GM12878 (cell line): Measurements from ENCODE around the gene TAS2R38.

ENCODE experiments used
- BHLHE40 ChIP-seq, 2 experiments: fragments of 450-650 bp in 1 of 2; IDR thresholded peaks; 2 replicates each; pipeline ENCODE4 v1.6.1; 2011 to 2017; ENCODE audit warnings: low read depth in 2 of 2, borderline replicate concordance in 1 of 2, improper control_type of control experiment in 1 of 2, low read length in 1 of 2, mild to moderate bottlenecking in 1 of 2
- BRCA1 ChIP-seq: IDR thresholded peaks from 2 replicates; pipeline ENCODE4 v1.6.1; 2011; ENCODE audit warnings: low read depth, low read length, improper control_type of control experiment
- CEBPZ ChIP-seq: fragments of 150-350 bp; IDR thresholded peaks from 2 replicates; pipeline ENCODE4 v1.6.1; 2016; ENCODE audit warnings: low read depth, low read length
- CTCF ChIP-seq, 3 experiments: IDR thresholded peaks in 2 of 3; conservative IDR thresholded peaks in 1 of 3; 2 replicates each; pipeline ENCODE4 v1.5.1; 2011; ENCODE audit warnings: low read depth in 3 of 3, low read length in 3 of 3, mild to moderate bottlenecking in 3 of 3, control low read depth in 2 of 3, moderate library complexity in 2 of 3, inconsistent platforms in 1 of 3, mixed read lengths in 1 of 3; ENCODE audit not compliant: control insufficient read depth in 2 of 3, insufficient read depth in 1 of 3; ENCODE audit errors: extremely low read depth in 1 of 3
- EZH2 ChIP-seq: IDR thresholded peaks from 2 replicates; pipeline ENCODE4 v1.6.1; 2012; ENCODE audit warnings: low read depth, mild to moderate bottlenecking, control low read depth, inconsistent platforms, low read length, borderline replicate concordance; ENCODE audit not compliant: control insufficient read depth
- GABPA ChIP-seq: IDR thresholded peaks from 2 replicates; pipeline ENCODE4 v1.6.1; 2014; ENCODE audit warnings: antibody characterized with exemption, low read depth, mild to moderate bottlenecking, inconsistent platforms
- KDM1A ChIP-seq: fragments of 200-600 bp; sonication (generic); IDR thresholded peaks from 2 replicates; pipeline ENCODE4 v1.6.1; 2016; ENCODE audit warnings: borderline replicate concordance
- NBN ChIP-seq: fragments of 450-650 bp; IDR thresholded peaks from 2 replicates; pipeline ENCODE4 v1.6.1; 2016
- NR2C2 ChIP-seq: IDR thresholded peaks from 2 replicates; pipeline ENCODE4 v1.6.1; 2011; ENCODE audit warnings: borderline replicate concordance, low read depth; ENCODE audit not compliant: control insufficient read depth, insufficient read length
- SMC3 ChIP-seq: IDR thresholded peaks from 2 replicates; pipeline ENCODE4 v1.6.1; 2011; ENCODE audit warnings: low read length, improper control_type of control experiment, borderline replicate concordance
- SUZ12 ChIP-seq: fragments of 200-600 bp; sonication (generic); IDR thresholded peaks from one replicate; pipeline ENCODE4 v1.6.1; 2018; ENCODE audit warnings: antibody characterized with exemption, mild to moderate bottlenecking; ENCODE audit not compliant: unreplicated experiment
- TAF1 ChIP-seq: IDR thresholded peaks from 2 replicates; pipeline ENCODE4 v1.6.1; 2011; ENCODE audit warnings: mild to moderate bottlenecking, low read depth, low read length, borderline replicate concordance
- YY1 ChIP-seq: IDR thresholded peaks from 2 replicates; pipeline ENCODE4 v1.6.1; 2011; ENCODE audit warnings: low read depth, mild to moderate bottlenecking, low read length

DNA sequence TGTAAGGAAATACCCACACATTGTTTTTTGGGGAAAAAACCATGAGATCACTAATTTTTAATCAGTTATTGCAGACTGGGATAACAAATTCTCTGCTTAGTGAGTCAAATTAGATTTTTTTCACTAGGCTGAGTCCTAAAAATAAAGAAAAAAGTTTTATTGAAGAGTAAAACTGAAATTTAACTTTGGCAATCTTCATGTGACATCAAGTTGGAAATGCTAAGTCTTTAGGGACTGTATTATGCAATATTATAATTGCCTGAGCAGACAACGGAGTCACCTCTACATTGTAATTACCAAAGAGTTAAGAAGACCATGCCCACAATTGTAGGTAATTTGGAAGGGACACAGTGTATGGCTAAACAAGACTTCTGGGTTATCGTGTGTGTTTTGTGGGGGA is 24.6 kb downstream of the TAS2R38 start:
- TF ChIP-seq BHLHE40 (IDR thresholded peaks at IDR 0.05; ENCODE audit: borderline replicate concordance in 1 of 2, low read depth in 2 of 2, low read length in 1 of 2) = no peak
- no peak for TF ChIP-seq NBN
- TF ChIP-seq CTCF (IDR thresholded peaks at IDR 0.05 in 2 of 3, conservative IDR thresholded peaks at IDR 0.05 in 1 of 3; ENCODE audit: control insufficient read depth in 2 of 3, extremely low read depth in 1 of 3, insufficient read depth in 1 of 3, low read depth in 3 of 3, low read length in 3 of 3) = no peak
- no peak for TF ChIP-seq GABPA
- no peak for TF ChIP-seq SUZ12
- no peak for TF ChIP-seq EZH2
- no peak for TF ChIP-seq BRCA1
- no peak for TF ChIP-seq CEBPZ
- no peak for TF ChIP-seq SMC3
- no peak for TF ChIP-seq NR2C2
- no peak for TF ChIP-seq YY1
- no peak for TF ChIP-seq TAF1
- no peak for TF ChIP-seq KDM1A
